CD4-positive, alpha-beta memory T cell (primary cell): ENCODE measurements around the gene KIF2A. TPM values are rescaled to one million over a fixed set of nuclear protein-coding genes. Genes with fewer than 3 reads are reported as not detected.
A peak's percentile ranks its signal among the peaks of the same experiment; 100 is the strongest.

Source experiments
- CTCF ChIA-PET: fragments of 350-600 bp; sonication (Branson Sonifier 250); formaldehyde crosslinking; loops from one replicate; lab custom pipeline; 2021; ENCODE audit warnings: inconsistent platforms; ENCODE audit not compliant: partially characterized antibody; lab: Charles Lee
- POLR2A ChIA-PET: fragments of 350-600 bp; sonication (Branson Sonifier 250); formaldehyde crosslinking; loops from one replicate; lab custom pipeline; 2021; ENCODE audit not compliant: partially characterized antibody; lab: Charles Lee
- DNase-seq, 5 donors: peaks; one replicate each; pipeline versions ENCODE4 v3.0.0 to v3.0.0-alpha.2; 2020 to 2022; ENCODE audit warnings: mixed read lengths in 1 of 5
- H3K27ac ChIP-seq: one replicate; pipeline ENCODE4 v1.7.0; 2013; ENCODE audit warnings: low read depth, low read length
- H3K27me3 ChIP-seq: 2 replicates; pipeline ENCODE4 v1.7.0; 2013; ENCODE audit warnings: mild to moderate bottlenecking, low read length, moderate library complexity; ENCODE audit not compliant: insufficient read depth
- H3K36me3 ChIP-seq: 2 replicates; pipeline ENCODE4 v1.7.0; 2013; ENCODE audit warnings: mild to moderate bottlenecking, low read length, moderate library complexity; ENCODE audit not compliant: insufficient read depth
- H3K4me1 ChIP-seq: 2 replicates; pipeline ENCODE4 v1.7.0; 2013; ENCODE audit warnings: mild to moderate bottlenecking, low read length, moderate library complexity; ENCODE audit not compliant: insufficient read depth
- H3K4me3 ChIP-seq, 2 donors: one replicate each; pipeline ENCODE4 v1.7.0; 2013; ENCODE audit warnings: low read length in 2 of 2, mild to moderate bottlenecking in 1 of 2
- H3K9me3 ChIP-seq, 2 donors: one replicate each; pipeline ENCODE4 v1.7.0; 2013; ENCODE audit warnings: low read length in 2 of 2, control low read depth in 1 of 2; ENCODE audit not compliant: control insufficient read depth in 1 of 2
- H3K27ac Mint-ChIP-seq, 7 donors: one replicate each; pipeline ENCODE4 v1.8.0; 2020 to 2021; ENCODE audit warnings: mixed read lengths in 7 of 7, mild to moderate bottlenecking in 6 of 7, inconsistent platforms in 3 of 7, moderate library complexity in 3 of 7
- H3K27me3 Mint-ChIP-seq, 2 donors: one replicate each; pipeline ENCODE4 v1.8.0; 2020 to 2021; ENCODE audit warnings: mixed read lengths in 2 of 2
- H3K36me3 Mint-ChIP-seq, 2 donors: one replicate each; pipeline ENCODE4 v1.8.0; 2020 to 2021; ENCODE audit warnings: mixed read lengths in 2 of 2, inconsistent platforms in 1 of 2, mild to moderate bottlenecking in 1 of 2
- H3K4me1 Mint-ChIP-seq, 4 donors: one replicate each; pipeline ENCODE4 v1.8.0; 2020 to 2021; ENCODE audit warnings: mixed read lengths in 4 of 4, mild to moderate bottlenecking in 1 of 4
- H3K4me3 Mint-ChIP-seq, 8 donors: one replicate each; pipeline ENCODE4 v1.8.0; 2020 to 2021; ENCODE audit warnings: mixed read lengths in 8 of 8, mild to moderate bottlenecking in 7 of 8, moderate library complexity in 6 of 8, inconsistent platforms in 3 of 8
- H3K9me3 Mint-ChIP-seq, 8 donors: one replicate each; pipeline ENCODE4 v1.8.0; 2020 to 2021; ENCODE audit warnings: mixed read lengths in 8 of 8, mild to moderate bottlenecking in 5 of 8, inconsistent platforms in 3 of 8, moderate library complexity in 1 of 8
- intact Hi-C: fragments of 100-400 bp; cut with micrococcal nuclease; formaldehyde crosslinking; loops from one replicate; pipeline ENCODE4 v1.15.1; 2023
- polyA plus RNA-seq, 2 donors: library from polyadenylated mRNA; unstranded; fragments of 300-500 nt; fragmentation: Illumina TruSeq; gene quantifications; one replicate each; pipeline ENCODE4 v1.2.3, GENCODE V29; 2021
- total RNA-seq, 2 experiments: library from RNA; stranded (reverse); gene quantifications; one replicate each; pipeline ENCODE4 v1.2.3, GENCODE V29; 2021

The KIF2A gene
- total and polyA plus RNA-seq, 4 experiments from 2014 or later = 133 to 158 (median 154) TPM

- H3K9me3 Mint-ChIP-seq = no peaks in the 10 kb centered on the region
- H3K36me3 Mint-ChIP-seq = peaks cover 23 to 40% of the 10 kb centered on the region in 2 donors
- POLR2A ChIA-PET = no interaction called here
Measured at GRCh38 chr5:62347928-62348327, 41.9 kb downstream of the KIF2A start.

DNA sequence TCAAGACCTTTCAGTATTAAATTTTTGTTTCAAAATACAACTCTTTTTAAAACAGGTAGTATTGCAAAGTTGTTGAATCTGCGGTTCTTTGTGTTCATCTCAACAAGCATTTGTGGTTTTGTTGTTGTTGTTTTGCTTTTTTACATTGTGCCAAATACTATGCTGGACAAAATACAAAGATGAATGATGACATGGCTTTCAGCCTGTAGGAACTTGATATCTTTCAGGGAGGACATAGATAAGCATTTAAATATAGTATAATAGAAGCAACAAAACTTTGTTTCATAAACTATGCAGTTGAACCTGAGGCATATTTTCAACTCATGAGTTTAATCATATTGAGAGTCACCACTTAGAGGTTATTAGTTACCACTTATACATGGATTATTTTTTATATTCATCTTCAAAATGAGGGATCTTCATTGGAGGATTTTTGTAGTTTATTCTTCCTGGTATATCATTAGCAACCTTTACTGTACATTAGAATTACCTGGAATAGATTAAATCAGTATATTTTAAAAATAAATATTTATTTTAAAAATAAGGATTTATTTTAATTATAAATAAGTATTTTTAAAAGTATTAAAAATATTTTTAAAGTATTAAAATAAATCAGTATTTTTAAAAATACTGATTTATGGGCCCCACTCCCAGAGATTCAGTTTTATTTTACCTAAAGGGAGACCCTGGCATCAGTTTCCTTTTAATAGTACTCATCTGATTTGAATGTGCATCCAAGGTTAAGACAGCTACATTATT is 42.9 kb downstream of the KIF2A start:
- intact Hi-C loops = no loop called here
- H3K27me3 Mint-ChIP-seq = no peaks in the 10 kb centered on the region
- H3K27ac ChIP-seq = no peak overlapping the region
- ChIA-PET POLR2A (interaction anchor here (1.1 kb wide), 1 partner anchor 43 kb away, joined by 3 read pairs; the partner anchor contains the start of gene KIF2A), CTCF (interaction anchor here (1.3 to 5.3 kb wide), 5 partner anchors 7 to 124 kb away, joined by 4 to 45 read pairs (median 10); no protein-coding TSS in a partner anchor)
- no peak overlapping the region for H3K4me3 ChIP-seq
- H3K4me1 Mint-ChIP-seq = peaks cover 13 to 27% (median 18%) of the 10 kb centered on the region in 4 donors
- H3K9me3 Mint-ChIP-seq = no peaks in the 10 kb centered on the region
- H3K27me3 ChIP-seq = no peaks in the 10 kb centered on the region
- no peak for DNase-seq
- peak overlapping the region in 1 of 8 donors; percentile 8 for H3K4me3 Mint-ChIP-seq
- peaks cover 24 to 43% of the 10 kb centered on the region in 2 donors for H3K36me3 Mint-ChIP-seq
- H3K4me1 ChIP-seq = peaks cover 33% of the 10 kb centered on the region
- peak overlapping the region in 6 of 7 donors; percentile 39 to 92 (median 66) for H3K27ac Mint-ChIP-seq
- H3K9me3 ChIP-seq = no peaks in the 10 kb centered on the region
- H3K36me3 ChIP-seq = peaks cover 26% of the 10 kb centered on the region

More at GRCh38 chr5:62347928-62348327, 41.9 kb downstream of the KIF2A start:
- no peaks in the 10 kb centered on the region for H3K27me3 ChIP-seq
- CTCF ChIA-PET = no interaction called here
- peaks cover 40% of the 10 kb centered on the region for H3K4me1 ChIP-seq
- intact Hi-C loops = no loop called here
- Mint-ChIP-seq H3K4me3 (no peak overlapping the region), H3K4me1 (peaks cover 22 to 37% (median 28%) of the 10 kb centered on the region in 4 donors), H3K27ac (peak overlapping the region; percentile 34 to 92 (median 64)), H3K27me3 (no peaks in the 10 kb centered on the region)
- H3K4me3 ChIP-seq = no peak overlapping the region
- no peak for DNase-seq
- no peak overlapping the region for H3K27ac ChIP-seq
- H3K9me3 ChIP-seq = no peaks in the 10 kb centered on the region
- H3K36me3 ChIP-seq = peaks cover 22% of the 10 kb centered on the region

GRCh38 chr5:62354028-62354874 is 48.2 kb downstream of the KIF2A start:
- Mint-ChIP-seq H3K36me3 (peaks cover 19 to 63% of the 10 kb centered on the region in 2 donors), H3K27me3 (no peaks in the 10 kb centered on the region), H3K27ac (peak overlapping the region in 5 of 7 donors; percentile 26 to 73 (median 38)), H3K4me1 (peaks cover 2 to 5% (median 4%) of the 10 kb centered on the region in 4 donors), H3K9me3 (no peaks in the 10 kb centered on the region), H3K4me3 (no peak overlapping the region)
- H3K9me3 ChIP-seq = no peaks in the 10 kb centered on the region
- H3K27ac ChIP-seq = no peak overlapping the region
- H3K36me3 ChIP-seq = peaks cover 33% of the 10 kb centered on the region
- intact Hi-C loops = loop anchor here (1.0 kb wide), 3 partner anchors 48 to 130 kb away; partner anchors contain the start of gene KIF2A
- ChIA-PET CTCF (interaction anchor here (0.8 to 8.6 kb wide), 8 partner anchors 13 to 145 kb away, joined by 3 to 96 read pairs (median 5); partner anchors contain the start of genes DIMT1 and KIF2A), POLR2A (interaction anchor here (1.4 kb wide), 1 partner anchor 50 kb away, joined by 4 read pairs; the partner anchor contains the start of gene DIMT1)
- DNase-seq = peak in 4 of 5 donors; percentile 46 to 52 (median 50)
- H3K4me3 ChIP-seq = no peak overlapping the region
- no peaks in the 10 kb centered on the region for H3K27me3 ChIP-seq
- peaks cover 7% of the 10 kb centered on the region for H3K4me1 ChIP-seq

DNA sequence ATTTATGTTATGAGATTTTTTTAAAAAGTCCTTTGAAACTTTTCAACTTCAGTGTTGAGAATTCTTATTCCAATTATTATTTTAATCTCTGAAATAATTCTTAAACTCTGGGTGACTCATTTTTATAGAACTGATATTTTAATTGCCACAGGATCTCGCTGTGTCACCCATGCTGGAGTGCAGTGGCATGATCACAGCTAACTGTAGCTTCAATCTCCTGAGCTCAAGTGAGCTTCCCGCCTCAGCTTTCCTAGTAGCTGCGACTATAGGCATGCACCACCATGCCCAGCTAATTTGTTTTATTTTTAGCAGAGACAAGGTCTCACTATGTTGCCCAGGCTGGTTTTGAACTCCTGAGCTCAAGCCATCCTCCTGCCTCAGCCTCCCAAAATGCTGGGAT is 56.7 kb downstream of the KIF2A start:
- ChIA-PET POLR2A (interaction anchor here (0.5 to 1.4 kb wide), 3 partner anchors 20 to 57 kb away, joined by 3 to 5 read pairs (median 3); partner anchors contain the start of gene KIF2A), CTCF (interaction anchor here (1.6 to 2.1 kb wide), 2 partner anchors 17 to 139 kb away, joined by 3 to 10 read pairs; no protein-coding TSS in a partner anchor)
- no peaks in the 10 kb centered on the region for H3K4me1 ChIP-seq
- no peaks in the 10 kb centered on the region for H3K27me3 Mint-ChIP-seq
- no peaks in the 10 kb centered on the region for H3K27me3 ChIP-seq
- no peaks in the 10 kb centered on the region for H3K9me3 ChIP-seq
- H3K4me3 Mint-ChIP-seq = no peak overlapping the region
- intact Hi-C loops = no loop called here
- H3K36me3 Mint-ChIP-seq = peaks cover 21 to 48% of the 10 kb centered on the region in 2 donors
- peaks cover 0 to 2% (median 0%) of the 10 kb centered on the region in 4 donors for H3K4me1 Mint-ChIP-seq
- H3K4me3 ChIP-seq = no peak overlapping the region
- peaks cover 38% of the 10 kb centered on the region for H3K36me3 ChIP-seq
- no peak overlapping the region for H3K27ac Mint-ChIP-seq
- no peaks in the 10 kb centered on the region for H3K9me3 Mint-ChIP-seq
- H3K27ac ChIP-seq = no peak overlapping the region
- DNase-seq = no peak

DNA sequence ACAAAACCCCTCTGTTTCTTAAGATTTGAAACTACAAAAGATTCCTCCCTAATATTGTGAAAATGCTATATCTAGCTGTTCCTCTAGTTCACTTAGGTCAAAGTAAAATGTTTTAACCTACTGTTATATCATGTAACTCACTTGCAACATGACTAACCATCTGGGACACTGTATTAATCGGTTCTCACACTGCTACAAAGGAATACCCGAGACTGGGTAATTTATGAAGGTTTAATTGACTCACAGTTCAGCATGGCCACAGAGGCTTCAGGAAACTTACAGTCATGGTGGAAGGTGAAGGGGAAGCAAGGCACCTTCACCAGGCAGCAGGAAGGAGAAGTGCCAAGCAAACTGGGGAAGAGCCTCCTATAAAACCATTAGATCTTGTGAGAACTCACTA is 63.0 kb downstream of the KIF2A start:
- H3K36me3 ChIP-seq = peaks cover 40% of the 10 kb centered on the region
- peaks cover 0 to 5% (median 4%) of the 10 kb centered on the region in 4 donors for H3K4me1 Mint-ChIP-seq
- no peaks in the 10 kb centered on the region for H3K4me1 ChIP-seq
- H3K27ac Mint-ChIP-seq = peak overlapping the region in 6 of 7 donors; percentile 18 to 83 (median 69)
- H3K36me3 Mint-ChIP-seq = peaks cover 34 to 56% of the 10 kb centered on the region in 2 donors
- no peaks in the 10 kb centered on the region for H3K9me3 Mint-ChIP-seq
- intact Hi-C loops = no loop called here
- no peaks in the 10 kb centered on the region for H3K9me3 ChIP-seq
- H3K27ac ChIP-seq = no peak overlapping the region
- CTCF ChIA-PET = interaction anchor here (1.3 to 1.4 kb wide), 2 partner anchors 17 to 77 kb away, joined by 3 read pairs; no protein-coding TSS in a partner anchor
- no peak overlapping the region for H3K4me3 Mint-ChIP-seq
- no peaks in the 10 kb centered on the region for H3K27me3 ChIP-seq
- DNase-seq = no peak
- no peaks in the 10 kb centered on the region for H3K27me3 Mint-ChIP-seq
- POLR2A ChIA-PET = no interaction called here
- H3K4me3 ChIP-seq = no peak overlapping the region

DNA sequence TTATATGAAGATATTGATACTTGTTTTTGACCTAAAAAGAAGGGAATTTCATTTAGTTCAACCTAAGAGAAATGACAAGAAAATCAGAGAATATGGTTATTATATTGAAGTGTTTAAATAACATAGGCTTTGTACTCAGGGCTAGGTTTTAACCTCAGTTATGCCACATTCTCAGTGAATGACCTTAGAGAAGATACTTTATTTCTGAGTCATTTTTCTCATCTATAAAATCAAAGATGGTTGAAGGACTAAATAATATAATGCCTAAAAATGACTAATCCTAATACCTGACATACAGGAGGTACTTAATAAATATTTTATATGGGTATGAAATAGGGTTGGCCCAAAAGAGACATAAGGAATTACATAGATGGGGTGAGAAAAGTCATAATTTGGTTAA is 65.4 kb downstream of the KIF2A start:
- peak overlapping the region in 3 of 7 donors; percentile 4 to 57 (median 14) for H3K27ac Mint-ChIP-seq
- Histone ChIP-seq H3K27me3 (no peaks in the 10 kb centered on the region), H3K4me1 (no peaks in the 10 kb centered on the region), H3K27ac (no peak overlapping the region), H3K4me3 (no peak overlapping the region), H3K9me3 (no peaks in the 10 kb centered on the region), H3K36me3 (peaks cover 32% of the 10 kb centered on the region)
- H3K9me3 Mint-ChIP-seq = no peaks in the 10 kb centered on the region
- H3K4me1 Mint-ChIP-seq = peaks cover 0 to 4% (median 3%) of the 10 kb centered on the region in 4 donors
- peaks cover 16 to 54% of the 10 kb centered on the region in 2 donors for H3K36me3 Mint-ChIP-seq
- DNase-seq = no peak
- CTCF ChIA-PET = no interaction called here
- POLR2A ChIA-PET = no interaction called here
- no peak overlapping the region for H3K4me3 Mint-ChIP-seq
- intact Hi-C loops = no loop called here
- H3K27me3 Mint-ChIP-seq = no peaks in the 10 kb centered on the region
